22Rv1 (cell line): ENCODE measurements around the gene CCT6A.

ENCODE experiments used
- ZFX ChIP-seq: fragments of 450-650 bp; IDR thresholded peaks from 2 replicates; pipeline ENCODE4 v1.6.1; 2017; ENCODE audit warnings: antibody characterized with exemption, borderline replicate concordance
- TF ChIP-seq, protein P1 (sequence below): fragments of 450-650 bp; IDR thresholded peaks from 2 replicates; pipeline ENCODE4 v1.5.1; 2017; ENCODE audit warnings: mild to moderate bottlenecking

DNA sequence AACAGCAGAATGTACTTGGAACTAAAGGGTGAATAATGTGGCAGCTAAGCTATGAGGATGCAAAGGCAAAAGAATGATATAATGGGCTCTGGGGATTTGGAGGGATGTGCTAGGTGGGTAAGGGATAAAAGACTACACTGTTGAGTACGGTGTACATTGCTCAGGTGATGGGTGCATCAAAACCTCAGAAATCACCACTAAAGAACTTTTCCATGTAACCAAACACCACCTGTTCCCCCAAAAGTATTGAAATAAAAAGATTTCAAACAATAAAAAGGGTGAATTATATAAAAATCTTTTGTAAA, 56.3 kb downstream of the CCT6A start:
- TF ChIP-seq, protein P1, sequence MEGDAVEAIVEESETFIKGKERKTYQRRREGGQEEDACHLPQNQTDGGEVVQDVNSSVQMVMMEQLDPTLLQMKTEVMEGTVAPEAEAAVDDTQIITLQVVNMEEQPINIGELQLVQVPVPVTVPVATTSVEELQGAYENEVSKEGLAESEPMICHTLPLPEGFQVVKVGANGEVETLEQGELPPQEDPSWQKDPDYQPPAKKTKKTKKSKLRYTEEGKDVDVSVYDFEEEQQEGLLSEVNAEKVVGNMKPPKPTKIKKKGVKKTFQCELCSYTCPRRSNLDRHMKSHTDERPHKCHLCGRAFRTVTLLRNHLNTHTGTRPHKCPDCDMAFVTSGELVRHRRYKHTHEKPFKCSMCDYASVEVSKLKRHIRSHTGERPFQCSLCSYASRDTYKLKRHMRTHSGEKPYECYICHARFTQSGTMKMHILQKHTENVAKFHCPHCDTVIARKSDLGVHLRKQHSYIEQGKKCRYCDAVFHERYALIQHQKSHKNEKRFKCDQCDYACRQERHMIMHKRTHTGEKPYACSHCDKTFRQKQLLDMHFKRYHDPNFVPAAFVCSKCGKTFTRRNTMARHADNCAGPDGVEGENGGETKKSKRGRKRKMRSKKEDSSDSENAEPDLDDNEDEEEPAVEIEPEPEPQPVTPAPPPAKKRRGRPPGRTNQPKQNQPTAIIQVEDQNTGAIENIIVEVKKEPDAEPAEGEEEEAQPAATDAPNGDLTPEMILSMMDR, result no peak
- TF ChIP-seq ZFX, result no peak
